GM11168 (cell line): Measurements from ENCODE around the gene SH2B2.

Experiments used
- in situ Hi-C: fragments of 300-500 bp; cut with MboI; formaldehyde crosslinking; loops from one replicate; pipeline ENCODE4 v1.12.0; 2022; ENCODE audit warnings: low sequenced_read_pairs; ENCODE audit not compliant: unreplicated experiment

SH2B2 gene

DNA sequence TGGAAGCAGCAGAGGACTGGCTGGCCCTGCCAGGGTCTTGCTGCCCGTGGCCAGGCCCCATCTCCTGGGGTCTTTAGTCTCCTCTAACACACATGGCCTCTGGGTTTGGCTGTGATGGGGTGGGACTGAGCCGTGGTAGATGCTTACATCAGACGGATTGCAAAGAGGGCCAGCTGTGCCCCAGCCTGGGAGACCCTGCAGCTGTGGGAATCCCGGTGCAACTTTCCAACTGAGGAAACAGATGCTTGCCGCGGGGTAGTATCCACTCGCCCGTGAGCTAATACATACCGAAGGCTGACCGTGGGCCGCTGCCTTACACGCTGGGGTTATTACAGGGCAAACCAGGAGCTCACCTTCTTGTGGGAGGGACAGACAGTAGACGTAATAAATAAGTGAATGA is 24.1 kb upstream of the SH2B2 start:
- in situ Hi-C loops, result no loop called here

GRCh38 chr7:102264367-102264891 is 22.2 kb upstream of the SH2B2 start:
- in situ Hi-C loops, result no loop called here

- in situ Hi-C loops, result loop anchor here (5.0 kb wide), 1 partner anchor 724 kb away; no protein-coding TSS in a partner anchor
These were observed 20.1 kb upstream of the SH2B2 start for GRCh38 chr7:102266541-102266940.

DNA sequence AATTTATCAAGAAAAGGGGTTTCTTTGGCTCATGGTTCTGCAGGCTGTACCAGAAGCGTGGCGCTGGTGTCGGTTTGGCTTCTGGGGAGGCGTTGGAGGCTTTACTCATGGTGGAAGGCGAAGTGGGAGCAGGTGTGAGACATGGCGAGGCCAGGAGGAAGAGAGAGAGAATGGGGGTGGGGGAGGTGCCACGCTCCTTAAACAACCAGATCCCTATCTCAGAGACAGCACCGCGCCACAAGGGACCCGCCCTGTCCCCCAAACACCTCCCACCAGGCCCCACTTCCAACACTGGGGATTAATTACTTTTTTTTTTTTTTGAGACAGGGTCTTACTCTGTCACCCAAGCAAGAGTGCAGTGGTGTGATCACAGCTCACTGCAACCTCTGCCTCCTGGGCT is 18.0 kb upstream of the SH2B2 start:
- in situ Hi-C loops, result loop anchor here (5.0 kb wide), 1 partner anchor 726 kb away; no protein-coding TSS in a partner anchor

- in situ Hi-C loops, result no loop called here
These were observed 16.3 kb upstream of the SH2B2 start for GRCh38 chr7:102270178-102270887.

GRCh38 chr7:102271158-102271798 is 15.4 kb upstream of the SH2B2 start:
- in situ Hi-C loops, result no loop called here

- in situ Hi-C loops, result no loop called here
These were observed 14.4 kb upstream of the SH2B2 start for GRCh38 chr7:102272075-102272916.

DNA sequence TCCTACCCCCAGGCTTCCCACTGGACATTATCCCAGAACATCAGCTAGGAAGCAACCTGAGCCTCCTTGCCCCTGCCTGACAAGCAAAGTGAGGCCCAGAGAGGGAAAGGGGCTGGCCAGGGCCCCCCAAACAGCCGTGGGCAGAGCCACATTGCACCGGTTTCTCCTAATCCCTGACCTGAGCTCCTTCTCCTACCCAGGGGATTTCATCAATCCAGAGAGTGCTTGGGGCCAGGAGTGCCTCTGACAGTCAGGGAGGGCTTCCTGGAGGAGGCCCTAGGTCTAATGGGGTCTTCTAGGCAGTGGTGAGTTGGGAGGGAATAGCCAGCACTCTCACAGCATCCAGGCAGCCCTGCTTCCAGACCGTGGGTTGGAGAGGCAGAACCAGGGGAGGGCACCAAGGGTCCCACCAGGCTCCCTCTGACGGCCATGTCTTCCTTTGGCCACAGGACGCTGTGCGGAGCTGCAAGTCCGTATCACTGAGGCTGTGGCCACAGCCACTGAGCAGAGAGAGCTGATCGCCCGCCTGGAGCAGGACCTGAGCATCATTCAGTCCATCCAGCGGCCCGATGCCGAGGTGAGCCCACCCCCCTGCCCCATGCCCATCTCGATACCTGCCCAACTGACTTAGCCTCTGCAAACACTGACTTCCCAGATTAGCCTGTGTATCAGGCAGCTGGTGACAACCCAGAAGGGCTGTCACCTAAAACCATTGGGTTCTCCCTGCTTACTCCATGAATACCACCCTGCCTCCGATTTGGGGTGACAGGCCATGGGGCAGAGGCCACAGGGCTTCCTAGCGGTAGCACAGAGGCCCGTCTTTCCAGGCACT is 13.5 kb upstream of the SH2B2 start:
- in situ Hi-C loops, result no loop called here

DNA sequence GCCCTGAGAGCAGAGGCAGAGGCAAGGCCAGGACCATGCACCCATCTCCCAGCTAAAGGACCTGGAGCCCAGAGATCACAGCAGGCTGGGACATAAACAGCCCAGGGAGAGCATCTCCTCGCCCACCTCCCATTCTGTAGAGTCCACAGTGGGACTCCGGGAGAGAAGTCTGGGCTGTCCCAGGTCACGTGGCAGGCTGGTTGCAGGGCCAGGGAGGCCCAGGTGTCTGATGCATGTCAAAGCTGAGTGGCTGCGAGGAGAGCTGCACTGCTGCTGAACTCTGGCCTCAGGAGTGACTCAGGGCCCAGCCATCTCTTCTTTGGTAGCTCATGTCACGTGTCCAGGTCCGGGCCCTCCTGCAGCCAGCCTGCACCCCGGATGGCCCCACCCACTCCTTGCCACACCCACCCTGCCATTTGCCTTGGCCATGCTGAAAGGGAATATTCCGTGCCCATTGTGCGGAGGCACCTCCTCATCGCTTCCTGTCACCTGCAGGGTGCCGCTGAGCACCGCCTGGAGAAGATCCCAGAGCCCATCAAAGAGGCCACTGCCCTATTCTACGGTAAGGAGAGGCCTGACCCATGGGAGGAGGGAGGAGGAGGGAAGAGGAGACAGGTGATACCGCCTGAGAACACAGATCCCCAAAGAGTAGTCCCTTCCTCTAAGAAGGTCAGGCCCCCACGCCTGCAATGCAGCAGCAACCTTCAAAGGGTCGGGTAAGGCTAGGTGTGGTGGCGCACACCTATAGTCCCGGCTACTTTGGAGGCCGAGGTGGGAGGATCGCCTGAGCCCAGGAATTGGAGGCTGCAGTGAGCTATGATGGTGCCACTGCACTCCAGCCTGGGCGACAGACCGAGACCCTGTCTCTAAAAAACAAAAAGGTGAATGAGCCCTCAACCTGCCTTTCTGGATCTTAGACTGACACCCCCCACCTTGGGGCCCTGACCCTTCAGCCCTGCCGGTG is 12.6 kb upstream of the SH2B2 start:
- in situ Hi-C loops, result no loop called here

DNA sequence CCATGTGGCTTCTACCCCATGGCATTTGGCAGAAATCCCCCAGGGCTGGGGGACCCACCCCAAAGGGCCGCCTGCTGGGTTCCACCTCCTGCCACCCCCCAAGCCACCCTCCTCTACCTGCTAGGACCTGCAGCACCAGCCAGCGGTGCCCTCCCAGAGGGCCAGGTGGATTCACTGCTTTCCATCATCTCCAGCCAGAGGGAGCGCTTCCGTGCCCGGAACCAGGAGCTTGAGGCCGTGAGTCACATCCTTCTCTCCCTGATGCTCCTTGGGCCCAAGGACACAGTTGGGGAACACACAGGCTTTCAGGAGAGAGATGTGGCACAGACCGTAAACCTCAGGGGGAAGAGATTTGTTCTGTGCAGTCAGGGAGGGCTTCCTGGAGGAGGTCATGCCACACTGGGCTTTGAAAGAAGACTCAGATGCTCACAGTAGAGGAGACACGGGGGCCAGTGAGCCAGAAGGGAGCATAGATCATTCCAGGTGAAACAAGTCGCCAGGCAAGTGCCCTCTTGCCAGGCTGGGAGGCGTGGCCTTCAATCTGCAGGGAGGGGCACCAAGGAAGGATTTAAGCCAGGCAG is 11.5 kb upstream of the SH2B2 start:
- in situ Hi-C loops, result no loop called here

DNA sequence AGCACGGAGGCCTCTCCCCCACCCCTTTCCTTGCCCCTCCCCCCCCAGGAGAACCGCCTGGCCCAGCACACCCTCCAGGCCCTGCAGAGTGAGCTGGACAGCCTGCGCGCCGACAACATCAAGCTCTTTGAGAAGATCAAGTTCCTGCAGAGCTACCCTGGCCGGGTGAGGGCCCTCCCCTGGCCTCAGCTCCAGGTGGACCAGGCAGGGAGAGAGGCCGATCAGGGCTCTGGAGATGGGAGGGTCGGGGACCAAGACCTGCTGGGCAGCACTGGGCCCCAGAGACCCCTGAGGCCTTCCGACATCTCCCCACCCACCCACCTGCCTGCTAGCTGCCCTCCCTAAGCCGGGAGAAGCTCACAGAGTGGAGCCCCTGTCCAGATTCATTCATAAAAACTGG is 8.8 kb upstream of the SH2B2 start:
- in situ Hi-C loops, result no loop called here

- in situ Hi-C loops, result loop anchor here (5.0 kb wide), 1 partner anchor 113 kb away; no protein-coding TSS in a partner anchor
These were observed 6.9 kb upstream of the SH2B2 start for GRCh38 chr7:102279537-102280400.

- in situ Hi-C loops, result loop anchor here (5.0 kb wide), 1 partner anchor 112 kb away; no protein-coding TSS in a partner anchor
These were observed 6.1 kb upstream of the SH2B2 start for GRCh38 chr7:102280521-102280920.

- in situ Hi-C loops, result loop anchor here (5.0 kb wide), 1 partner anchor 111 kb away; no protein-coding TSS in a partner anchor
These were observed 4.9 kb upstream of the SH2B2 start for GRCh38 chr7:102281785-102282184.

DNA sequence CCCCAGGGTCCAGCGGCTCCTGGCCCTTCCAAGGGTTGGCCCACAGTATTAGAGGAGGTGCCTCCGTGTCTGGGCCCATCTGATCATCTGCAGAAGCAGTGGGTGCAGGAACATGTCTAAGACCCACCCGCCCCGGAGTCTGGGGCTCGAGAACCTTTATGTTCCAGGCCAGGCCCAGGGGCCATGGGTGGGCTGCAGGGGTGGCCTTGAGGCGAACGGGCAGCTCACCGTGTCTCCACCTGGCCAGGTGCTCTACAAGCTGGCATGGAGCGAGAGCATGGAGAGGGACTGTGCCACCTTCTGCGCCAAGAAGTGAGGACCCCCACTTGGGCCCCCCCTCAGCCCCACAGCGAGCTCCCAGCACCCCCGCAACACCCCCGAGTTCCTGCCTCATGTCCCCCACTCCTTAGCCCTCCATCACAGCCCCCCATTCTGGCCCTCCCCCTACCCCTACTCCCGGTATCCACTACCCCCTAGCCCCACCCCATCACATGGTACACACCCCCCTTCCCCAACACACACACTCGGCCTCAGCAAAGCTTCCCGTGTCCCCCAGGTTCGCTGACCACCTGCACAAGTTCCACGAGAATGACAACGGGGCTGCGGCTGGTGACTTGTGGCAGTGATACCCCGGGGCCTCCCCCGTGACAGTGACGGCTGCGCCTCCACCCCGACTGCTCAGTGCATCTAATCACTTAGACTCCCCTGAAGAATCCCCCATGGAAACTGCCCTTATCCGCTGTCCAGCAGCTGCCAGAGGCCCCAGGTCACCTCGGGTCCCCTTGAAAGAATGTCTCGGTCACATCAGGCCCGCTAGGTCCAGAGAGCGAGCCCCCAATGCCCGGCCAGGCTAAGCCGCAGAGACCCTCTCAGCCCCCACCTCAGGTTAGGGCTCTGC is 4.0 kb upstream of the SH2B2 start:
- in situ Hi-C loops, result loop anchor here (5.0 kb wide), 1 partner anchor 110 kb away; no protein-coding TSS in a partner anchor

DNA sequence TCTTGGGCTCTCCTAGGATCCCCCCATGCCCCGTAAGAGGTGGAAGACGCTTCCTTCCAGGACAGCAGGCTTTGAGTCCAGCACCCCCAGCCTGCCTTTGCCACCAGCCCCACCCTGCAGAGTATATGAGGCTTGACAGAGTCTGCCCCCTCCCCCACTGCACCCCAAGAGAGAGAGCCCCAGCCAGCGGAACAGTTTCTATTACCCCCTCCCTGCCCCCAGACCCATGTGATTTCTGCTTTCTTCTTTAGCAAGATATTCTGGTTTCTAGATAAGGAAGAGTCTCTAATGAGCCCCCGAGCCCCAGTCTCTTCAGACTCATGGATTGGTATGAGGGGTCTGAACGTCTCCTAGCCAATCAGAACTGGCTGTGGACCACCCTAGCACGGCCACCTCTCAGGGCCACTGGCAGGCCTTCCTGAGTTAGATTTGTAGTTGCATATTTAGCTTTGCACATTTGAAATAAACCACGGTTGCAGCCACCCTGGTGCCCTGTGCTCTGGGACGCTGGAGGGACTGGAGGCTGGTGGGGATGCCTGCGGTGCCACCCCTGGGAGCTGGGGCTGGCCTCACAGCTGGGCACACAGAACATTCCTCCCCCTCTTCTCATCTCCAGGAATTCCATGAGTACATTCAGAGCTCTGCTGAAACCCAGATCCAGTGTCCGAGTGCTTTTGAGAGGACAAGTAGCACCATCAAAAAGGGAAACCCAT is 3.0 kb upstream of the SH2B2 start:
- in situ Hi-C loops, result loop anchor here (5.0 kb wide), 1 partner anchor 109 kb away; no protein-coding TSS in a partner anchor
